Muscle of arm (tissue), 12 donors: ENCODE measurements around the gene IGSF8. TPM values are rescaled to one million over a fixed set of nuclear protein-coding genes. Genes with fewer than 3 reads are reported as not detected.

Source experiments
- DNase-seq: peaks from one replicate; pipeline ENCODE4 v3.0.0-alpha.2; 2013
- polyA plus RNA-seq, 12 donors: library from polyadenylated mRNA; unstranded; fragments of 120-200 nt; gene quantifications; one replicate each; pipeline ENCODE4 v1.2.1, GENCODE V29; 2013; ENCODE audit not compliant: insufficient read length in 12 of 12

The IGSF8 gene
- polyA plus RNA-seq, 12 donors, result 11.1 to 26.7 (median 18.3) TPM; not detected in 1

- peak; percentile 27 for DNase-seq
Measured at GRCh38 chr1:160046494-160047110, 51.8 kb downstream of the IGSF8 start.

DNA sequence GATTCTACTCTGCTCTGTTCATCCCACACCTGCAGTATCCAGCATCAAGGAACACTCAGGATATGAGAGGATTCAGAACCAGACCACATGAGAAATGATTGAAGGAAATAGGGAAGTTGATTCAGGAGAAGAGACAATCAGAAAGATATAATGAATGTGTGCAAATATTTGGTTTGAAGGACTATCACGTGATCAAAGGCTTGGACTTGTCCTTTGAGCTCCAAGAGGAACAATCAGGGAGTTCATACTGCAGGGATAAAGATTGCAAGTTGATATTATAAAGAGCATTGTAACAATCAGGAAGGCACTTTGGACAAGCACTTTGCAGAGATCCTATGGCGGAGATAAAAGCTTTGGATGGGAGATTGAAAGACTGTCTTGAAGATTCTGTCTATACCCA lies 52.8 kb downstream of the IGSF8 start:
- DNase-seq, result no peak

- no peak for DNase-seq
Measured at GRCh38 chr1:160043543-160043942, 54.9 kb downstream of the IGSF8 start.

Other genes with a start within 250 kb of the IGSF8 start
- gene VSIG8, start 236.0 kb downstream of the IGSF8 start, polyA plus RNA-seq, result not detected
- gene CFAP45, start 198.5 kb downstream of the IGSF8 start, polyA plus RNA-seq, result under 1 TPM in 10 of 12 donors, not detected in 2; 0.22 to 0.54 (median 0.27) TPM
- 100 to 1,000 TPM in 11 of 12 donors, not detected in 1; 150 to 239 (median 173) TPM for gene TAGLN2, start 173.1 kb downstream of the IGSF8 start, polyA plus RNA-seq
- 10 to 100 TPM in 1 of 12 donors, 1 to 10 TPM in 3, under 1 TPM in 7, not detected in 1; 0.22 to 27.3 (median 0.56) TPM for gene IGSF9, start 153.0 kb downstream of the IGSF8 start, polyA plus RNA-seq
- not detected for gene SLAMF9, start 144.4 kb downstream of the IGSF8 start, polyA plus RNA-seq
- gene PIGM, start 66.6 kb downstream of the IGSF8 start, polyA plus RNA-seq, result 1 to 10 TPM in 11 of 12 donors, not detected in 1; 4.3 to 7.7 (median 6.0) TPM
- gene KCNJ10, start 28.5 kb downstream of the IGSF8 start, polyA plus RNA-seq, result 1 to 10 TPM in 1 of 12 donors, under 1 TPM in 9, not detected in 2; 0.28 to 1.7 (median 0.58) TPM
- gene KCNJ9, start 17.1 kb downstream of the IGSF8 start, polyA plus RNA-seq, result under 1 TPM in 10 of 12 donors, not detected in 2; 0.04 to 0.22 (median 0.07) TPM
- 100 to 1,000 TPM in 3 of 12 donors, 10 to 100 TPM in 8, not detected in 1; 39.9 to 116 (median 88.9) TPM for gene ATP1A2, start 17.1 kb upstream of the IGSF8 start, polyA plus RNA-seq
- 1 to 10 TPM in 9 of 12 donors, under 1 TPM in 1, not detected in 2; 0.87 to 6.0 (median 3.1) TPM for gene ATP1A4, start 53.0 kb upstream of the IGSF8 start, polyA plus RNA-seq
- gene CASQ1, start 92.0 kb upstream of the IGSF8 start, polyA plus RNA-seq, result 1,000 to 10,000 TPM in 5 of 12 donors, 100 to 1,000 TPM in 7; 212 to 1,621 (median 785) TPM
- 100 to 1,000 TPM in 11 of 12 donors, not detected in 1; 119 to 154 (median 137) TPM for gene PEA15, start 106.8 kb upstream of the IGSF8 start, polyA plus RNA-seq
- 100 to 1,000 TPM in 8 of 12 donors, 10 to 100 TPM in 4; 83.3 to 362 (median 117) TPM for gene DCAF8, start 163.9 kb upstream of the IGSF8 start, polyA plus RNA-seq
- 10 to 100 TPM in 11 of 12 donors, not detected in 1; 37.5 to 77.2 (median 46.6) TPM for gene PEX19, start 186.5 kb upstream of the IGSF8 start, polyA plus RNA-seq
- gene COPA, start 244.6 kb upstream of the IGSF8 start, polyA plus RNA-seq, result 100 to 1,000 TPM in 11 of 12 donors, not detected in 1; 111 to 183 (median 134) TPM
- gene NCSTN, start 244.8 kb upstream of the IGSF8 start, polyA plus RNA-seq, result 100 to 1,000 TPM in 8 of 12 donors, 10 to 100 TPM in 3, not detected in 1; 95.1 to 123 (median 105) TPM